GM12892 (cell line): Measurements from ENCODE around the gene GLT1D1.

ENCODE experiments used
- POLR2A ChIP-seq: IDR thresholded peaks from 2 replicates; pipeline ENCODE4 v1.6.1; 2011; ENCODE audit warnings: low read depth, low read length, control low read depth
- POLR2AphosphoS5 ChIP-seq: IDR thresholded peaks from 2 replicates; pipeline ENCODE4 v1.6.1; 2011; ENCODE audit warnings: low read depth, low read length, control low read depth

DNA sequence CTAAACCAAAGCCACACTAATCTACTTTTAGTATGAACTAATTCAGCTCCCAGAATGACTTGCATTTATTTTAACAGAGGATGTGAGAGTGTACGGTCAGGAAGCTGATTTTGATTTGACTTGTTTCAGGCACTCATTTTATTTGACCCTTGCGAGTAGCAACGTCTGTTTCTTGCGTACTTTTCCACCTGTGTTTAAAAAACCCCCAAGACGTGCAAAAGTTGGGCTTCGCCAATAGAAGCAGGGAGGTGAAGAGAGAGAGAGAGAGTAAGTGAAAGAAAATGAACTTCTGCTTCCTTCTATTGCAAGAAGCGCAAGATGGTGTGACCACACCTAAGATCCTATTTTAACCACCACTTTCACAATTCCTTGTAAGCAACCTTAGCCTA, 22.8 kb upstream of the GLT1D1 start:
- TF ChIP-seq POLR2A, result no peak
- TF ChIP-seq POLR2AphosphoS5, result no peak
